ENCODE results near the gene SNED1.

The SNED1 gene

DNA sequence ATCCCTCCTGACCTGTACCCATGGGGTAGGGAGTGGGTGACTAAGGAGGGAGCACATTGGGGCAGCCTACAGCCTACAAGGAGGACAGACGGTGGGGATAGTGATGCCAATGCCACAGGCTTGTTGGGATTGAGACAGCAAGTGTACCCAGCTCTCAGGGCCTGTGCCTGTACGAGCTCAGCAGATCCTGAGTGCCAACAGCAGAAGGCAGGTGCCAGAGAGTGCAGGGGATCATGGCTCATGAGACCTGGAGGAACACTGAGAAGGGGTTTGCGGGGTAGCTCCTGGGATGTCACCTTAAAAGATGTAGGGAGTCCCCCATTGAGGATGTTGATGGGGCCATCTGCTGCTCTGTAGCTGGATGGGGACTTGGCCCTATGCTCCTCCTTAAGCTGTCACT, 10.3 kb upstream of the SNED1 start:
- Histone ChIP-seq H3K4me1 (ENCODE audit: control insufficient read depth in 1 of 2, insufficient read depth in 1 of 2, low read depth in 1 of 2, low read length in 1 of 2) (no peaks in the 10 kb centered on the region), H3K36me3 (no peaks in the 10 kb centered on the region), H3K4me3 (ENCODE audit: low read depth in 1 of 2, low read length in 1 of 2) (no peak overlapping the region), H3K27ac (no peak overlapping the region), H3K27me3 (peaks cover 28% of the 10 kb centered on the region), H3K9me3 (no peaks in the 10 kb centered on the region)
- TF ChIP-seq, protein P1, sequence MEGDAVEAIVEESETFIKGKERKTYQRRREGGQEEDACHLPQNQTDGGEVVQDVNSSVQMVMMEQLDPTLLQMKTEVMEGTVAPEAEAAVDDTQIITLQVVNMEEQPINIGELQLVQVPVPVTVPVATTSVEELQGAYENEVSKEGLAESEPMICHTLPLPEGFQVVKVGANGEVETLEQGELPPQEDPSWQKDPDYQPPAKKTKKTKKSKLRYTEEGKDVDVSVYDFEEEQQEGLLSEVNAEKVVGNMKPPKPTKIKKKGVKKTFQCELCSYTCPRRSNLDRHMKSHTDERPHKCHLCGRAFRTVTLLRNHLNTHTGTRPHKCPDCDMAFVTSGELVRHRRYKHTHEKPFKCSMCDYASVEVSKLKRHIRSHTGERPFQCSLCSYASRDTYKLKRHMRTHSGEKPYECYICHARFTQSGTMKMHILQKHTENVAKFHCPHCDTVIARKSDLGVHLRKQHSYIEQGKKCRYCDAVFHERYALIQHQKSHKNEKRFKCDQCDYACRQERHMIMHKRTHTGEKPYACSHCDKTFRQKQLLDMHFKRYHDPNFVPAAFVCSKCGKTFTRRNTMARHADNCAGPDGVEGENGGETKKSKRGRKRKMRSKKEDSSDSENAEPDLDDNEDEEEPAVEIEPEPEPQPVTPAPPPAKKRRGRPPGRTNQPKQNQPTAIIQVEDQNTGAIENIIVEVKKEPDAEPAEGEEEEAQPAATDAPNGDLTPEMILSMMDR (IDR thresholded peaks at IDR 0.05): no peak

DNA sequence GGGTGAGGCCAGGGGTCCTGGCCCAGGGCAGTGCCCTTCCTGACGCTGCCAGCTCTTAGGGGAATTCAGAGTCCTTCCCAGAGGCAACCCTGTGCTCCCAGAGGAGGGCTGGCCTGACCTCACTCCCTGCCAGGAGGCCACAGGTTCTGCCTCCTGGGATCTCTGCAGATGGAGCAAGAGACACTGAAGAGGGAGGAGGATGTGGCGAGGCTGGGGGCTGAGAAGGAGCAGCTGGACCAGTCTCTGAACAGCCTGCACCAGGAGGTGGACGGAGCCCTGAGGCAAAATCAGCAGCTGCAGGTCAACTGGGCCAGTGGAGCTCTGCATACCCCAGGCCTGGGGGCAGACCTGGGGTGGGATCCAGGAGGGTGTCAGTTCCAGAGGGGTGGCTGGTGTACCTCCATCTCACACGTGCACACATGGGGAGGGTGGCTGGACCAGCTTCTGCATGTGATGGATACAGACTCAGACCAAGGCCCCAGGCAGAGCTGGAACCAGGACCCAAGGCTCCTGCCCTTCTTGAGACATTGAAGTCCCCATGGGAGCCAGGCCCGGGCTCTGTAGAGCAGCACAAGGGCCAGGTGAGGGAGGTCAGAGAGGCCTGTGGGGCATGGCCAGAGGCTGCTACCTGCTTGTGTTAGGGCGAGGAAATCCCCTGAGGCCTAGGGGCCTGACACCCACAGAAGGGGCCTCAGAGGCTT, 9.7 kb upstream of the SNED1 start:
- Histone ChIP-seq H3K9me3 (no peaks in the 10 kb centered on the region), H3K4me1 (ENCODE audit: control insufficient read depth in 1 of 2, insufficient read depth in 1 of 2, low read depth in 1 of 2, low read length in 1 of 2) (no peaks in the 10 kb centered on the region), H3K27ac (no peak overlapping the region), H3K27me3 (peaks cover 28% of the 10 kb centered on the region), H3K36me3 (no peaks in the 10 kb centered on the region), H3K4me3 (ENCODE audit: low read depth in 1 of 2, low read length in 1 of 2) (no peak overlapping the region)
- TF ChIP-seq, protein P1 (IDR thresholded peaks at IDR 0.05): no peak

- TF ChIP-seq, protein P1 (IDR thresholded peaks at IDR 0.05): no peak
- H3K27ac ChIP-seq: no peak overlapping the region
- no peaks in the 10 kb centered on the region for H3K36me3 ChIP-seq
- no peak overlapping the region for H3K4me3 ChIP-seq (ENCODE audit: low read depth in 1 of 2, low read length in 1 of 2)
- H3K9me3 ChIP-seq: no peaks in the 10 kb centered on the region
- H3K4me1 ChIP-seq (ENCODE audit: control insufficient read depth in 1 of 2, insufficient read depth in 1 of 2, low read depth in 1 of 2, low read length in 1 of 2): no peaks in the 10 kb centered on the region
- peaks cover 31% of the 10 kb centered on the region for H3K27me3 ChIP-seq
These were observed 8.8 kb upstream of the SNED1 start for GRCh38 chr2:240989451-240990265.

DNA sequence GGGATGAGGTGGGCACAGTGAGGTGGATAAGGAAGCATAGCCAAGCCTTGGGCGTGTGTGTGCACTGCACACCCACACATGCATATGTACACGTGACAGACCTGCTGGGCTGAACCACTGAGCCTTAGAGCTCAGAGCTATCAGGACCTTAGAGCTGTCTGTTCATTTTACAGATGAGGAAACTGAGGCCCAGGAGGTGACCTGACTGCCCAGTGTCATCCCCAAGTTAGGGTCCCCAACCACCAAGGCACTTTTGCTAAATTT, 8.2 kb upstream of the SNED1 start:
- H3K9me3 ChIP-seq: no peaks in the 10 kb centered on the region
- H3K27me3 ChIP-seq: peaks cover 37% of the 10 kb centered on the region
- H3K4me1 ChIP-seq (ENCODE audit: control insufficient read depth in 1 of 2, insufficient read depth in 1 of 2, low read depth in 1 of 2, low read length in 1 of 2): no peaks in the 10 kb centered on the region
- TF ChIP-seq, protein P1 (IDR thresholded peaks at IDR 0.05): no peak
- H3K36me3 ChIP-seq: no peaks in the 10 kb centered on the region
- H3K27ac ChIP-seq: no peak overlapping the region
- H3K4me3 ChIP-seq (ENCODE audit: low read depth in 1 of 2, low read length in 1 of 2): no peak overlapping the region

GRCh38 chr2:240990726-240991377, 7.6 kb upstream of the SNED1 start:
- Histone ChIP-seq H3K27ac (no peak overlapping the region), H3K4me3 (ENCODE audit: low read depth in 1 of 2, low read length in 1 of 2) (no peak overlapping the region), H3K27me3 (peaks cover 43% of the 10 kb centered on the region), H3K36me3 (no peaks in the 10 kb centered on the region), H3K9me3 (no peaks in the 10 kb centered on the region), H3K4me1 (ENCODE audit: control insufficient read depth in 1 of 2, insufficient read depth in 1 of 2, low read depth in 1 of 2, low read length in 1 of 2) (no peaks in the 10 kb centered on the region)
- TF ChIP-seq, protein P1 (IDR thresholded peaks at IDR 0.05): no peak

Measured in neutrophil (primary cell).